ENCODE data around the gene POLE4.

Gene POLE4

GRCh38 chr2:74954500-74954874, 4.0 kb upstream of the POLE4 start:
- no peak for TF ChIP-seq CTCF (IDR thresholded peaks at IDR 0.05)

GRCh38 chr2:74957886-74958273, 563 bp upstream of the POLE4 start:
- no peak for TF ChIP-seq CTCF (IDR thresholded peaks at IDR 0.05)

- no peak for TF ChIP-seq CTCF (IDR thresholded peaks at IDR 0.05)
Observed at GRCh38 chr2:74959106-74959751, 786 bp downstream of the POLE4 start.

- no peak for TF ChIP-seq CTCF (IDR thresholded peaks at IDR 0.05)
Observed at GRCh38 chr2:74966887-74967286, 8.4 kb downstream of the POLE4 start.

- no peak for TF ChIP-seq CTCF (IDR thresholded peaks at IDR 0.05)
Observed at GRCh38 chr2:74975016-74975415, 16.6 kb downstream of the POLE4 start.

- TF ChIP-seq CTCF (IDR thresholded peaks at IDR 0.05): no peak
Observed at GRCh38 chr2:74979844-74980243, 21.4 kb downstream of the POLE4 start.

GRCh38 chr2:74982577-74982976, 24.1 kb downstream of the POLE4 start:
- peak; percentile 27; the same call in 1 of the 2 replicates for TF ChIP-seq CTCF (IDR thresholded peaks at IDR 0.05)

Measured in LNCAP (cell line).